Left forelimb (tissue), 1 donor: Measurements from ENCODE around the gene DACH1.
"Not testable (repeated sequence)": the region's sequence is repeated elsewhere in the genome, so short reads cannot be mapped to it uniquely, and the experiment has no call there.

Source experiments
- DNase-seq: peaks from one replicate; pipeline ENCODE4 v3.0.0-alpha.2; 2018; ENCODE audit warnings: low spot score

Gene DACH1

DNA sequence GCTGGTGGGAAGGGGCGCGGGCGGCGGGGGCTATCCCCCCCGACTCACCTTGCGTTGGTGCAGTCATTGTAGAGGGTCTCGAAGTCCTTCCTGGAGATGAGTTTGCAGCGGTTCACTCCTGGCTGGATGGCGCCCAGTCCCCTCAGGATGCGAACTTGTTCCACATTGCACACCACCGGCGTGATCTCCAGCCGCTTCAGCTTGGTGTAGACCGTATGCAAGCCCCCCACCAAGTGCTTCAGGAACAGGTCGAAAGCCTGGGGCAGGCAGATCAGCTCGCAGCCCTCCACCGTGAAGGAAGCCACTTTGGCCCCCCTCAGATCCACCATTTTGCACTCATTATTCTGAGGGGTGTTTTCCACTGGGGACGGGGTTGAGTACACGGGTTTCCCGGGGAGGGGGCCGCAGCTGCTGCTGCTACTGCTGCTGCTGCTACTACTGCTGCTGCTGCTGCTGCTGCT lies 1.1 kb downstream of the DACH1 start:
- DNase-seq, result peak; percentile 68

DNA sequence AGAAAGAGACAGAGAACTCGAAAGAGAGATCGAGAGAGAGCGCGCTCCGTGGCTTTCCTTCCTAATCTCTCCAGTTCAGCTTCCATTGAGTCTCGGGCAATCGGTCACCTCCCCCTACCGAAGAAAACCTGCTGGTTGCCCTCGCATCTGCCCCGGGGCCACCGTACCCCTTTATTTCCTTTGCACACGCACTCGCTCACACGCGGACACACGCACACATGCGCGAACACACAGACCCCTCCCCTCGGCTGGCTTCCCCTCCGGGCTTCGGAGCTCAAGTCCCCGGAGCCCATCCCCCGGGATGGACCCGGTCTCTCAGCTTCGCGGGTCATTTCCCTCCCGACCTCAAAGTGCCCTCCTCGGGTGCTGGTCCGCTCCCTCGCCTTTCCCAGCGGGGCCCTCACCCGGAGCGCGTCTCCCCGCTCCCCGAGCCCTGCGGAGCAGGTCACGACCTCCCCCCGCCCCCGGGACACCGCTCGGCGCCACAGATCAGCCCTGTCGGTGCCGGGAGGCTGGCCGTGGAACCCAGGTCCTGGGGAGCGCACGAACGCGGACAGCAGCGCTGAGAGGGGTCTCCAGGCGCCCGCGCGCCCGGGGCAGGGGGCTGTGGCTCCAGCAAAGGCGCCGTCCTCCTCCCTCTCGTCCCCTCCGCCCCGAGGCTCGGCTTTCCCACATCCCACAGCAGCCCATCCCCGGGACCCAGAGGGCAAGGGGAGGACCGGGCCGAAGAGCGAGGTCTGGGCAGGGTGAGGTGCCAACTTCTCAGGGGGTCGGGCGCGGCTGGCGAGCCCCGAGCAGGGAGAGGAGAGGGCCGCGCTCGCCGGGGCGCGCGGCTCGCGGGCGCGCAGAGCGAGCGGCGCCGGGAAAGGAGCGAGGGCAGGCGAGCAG lies 1.8 kb downstream of the DACH1 start:
- DNase-seq, result peak; percentile 67

GRCh38 chr13:71864094-71864985 lies 2.7 kb downstream of the DACH1 start:
- DNase-seq, result peak; percentile 66

- no peak for DNase-seq
Observed at GRCh38 chr13:71863254-71863865, 3.6 kb downstream of the DACH1 start.

- DNase-seq, result no peak
Observed at GRCh38 chr13:71862459-71862943, 4.5 kb downstream of the DACH1 start.

DNA sequence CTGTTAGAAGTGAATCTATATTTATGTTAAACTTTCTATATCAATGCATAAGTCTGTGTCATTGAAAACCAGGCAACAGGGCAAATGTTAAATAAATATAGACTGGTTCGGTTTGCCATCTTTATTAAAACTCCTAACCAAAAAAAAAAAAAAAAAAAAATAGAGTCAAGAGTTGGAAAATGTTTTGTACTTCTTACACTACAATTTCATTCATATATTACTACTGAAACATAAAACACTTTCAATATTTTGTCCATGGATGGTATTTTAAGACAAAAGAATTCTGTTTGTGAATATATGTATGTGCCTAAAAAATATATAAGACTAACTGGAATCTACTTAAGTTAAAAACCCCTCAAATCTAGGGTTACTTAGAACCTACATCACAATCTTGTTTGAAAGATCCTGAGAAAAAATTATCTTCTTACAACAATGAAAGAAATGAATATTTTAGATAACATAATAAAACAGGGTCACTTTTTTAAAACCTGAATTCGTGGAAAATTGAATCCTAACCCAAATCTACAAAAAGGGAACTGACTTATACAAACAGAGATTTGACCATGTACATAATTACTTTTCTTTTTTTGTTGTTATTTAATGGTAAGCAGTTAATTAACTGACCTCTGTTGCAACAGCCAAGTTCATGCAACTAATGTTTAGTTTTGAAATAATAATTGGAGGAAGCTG lies 5.1 kb downstream of the DACH1 start:
- no peak for DNase-seq

DNA sequence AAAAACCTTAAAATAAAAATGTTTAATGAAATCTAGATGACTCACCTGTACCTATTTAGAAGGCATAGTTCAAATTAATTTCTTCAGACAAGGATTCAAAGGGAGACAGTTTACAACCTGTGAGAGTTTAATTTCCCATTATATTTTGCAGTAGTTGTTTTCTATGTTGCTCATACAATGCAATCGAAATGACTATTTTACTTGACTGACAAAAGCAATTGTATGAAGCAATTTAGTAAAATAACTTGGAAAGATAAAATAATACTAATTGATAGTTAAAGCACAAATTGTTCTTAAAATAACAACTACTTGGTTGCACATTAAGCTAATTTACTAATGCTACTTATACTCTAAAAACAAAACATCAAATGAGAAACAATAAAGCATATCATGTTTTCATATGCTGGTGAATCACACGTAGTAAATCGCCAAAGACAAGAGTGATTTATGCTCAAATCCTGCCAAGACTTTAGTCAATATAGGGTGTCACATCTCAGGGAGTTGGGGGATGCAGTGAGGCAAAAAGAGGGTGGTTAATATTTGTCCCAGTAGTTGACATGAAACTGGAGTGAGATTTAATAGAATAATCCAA lies 6.4 kb downstream of the DACH1 start:
- DNase-seq, result no peak

DNA sequence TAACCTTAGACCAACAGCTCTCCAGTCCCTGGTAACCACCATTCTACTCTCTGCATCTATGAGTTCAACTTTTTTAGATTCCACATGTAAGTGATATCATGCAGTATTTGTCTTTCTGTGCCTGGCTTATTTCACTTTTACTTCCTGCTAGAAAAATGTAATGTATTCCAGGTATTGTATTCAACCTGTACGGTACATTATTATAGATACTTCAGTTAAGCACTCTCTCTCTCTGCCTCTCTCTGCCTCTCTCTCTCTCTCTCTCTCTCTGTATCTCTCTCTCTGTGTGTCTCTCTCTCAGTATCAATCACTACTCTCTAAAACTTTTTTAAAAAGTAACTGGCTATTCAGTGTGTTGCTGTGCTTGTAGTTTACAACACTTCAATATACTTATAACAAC lies 8.4 kb downstream of the DACH1 start:
- DNase-seq, result no peak

GRCh38 chr13:71856548-71857043 lies 10.4 kb downstream of the DACH1 start:
- DNase-seq, result no peak

GRCh38 chr13:71854401-71854800 lies 12.6 kb downstream of the DACH1 start:
- no peak for DNase-seq

- DNase-seq, result no peak
Observed at GRCh38 chr13:71853725-71854124, 13.3 kb downstream of the DACH1 start.

- DNase-seq, result no peak
Observed at GRCh38 chr13:71852736-71853135, 14.3 kb downstream of the DACH1 start.

GRCh38 chr13:71851498-71852409 lies 15.2 kb downstream of the DACH1 start:
- DNase-seq, result no peak

- no peak for DNase-seq
Observed at GRCh38 chr13:71842003-71842402, 25.0 kb downstream of the DACH1 start.

GRCh38 chr13:71838842-71839241 lies 28.2 kb downstream of the DACH1 start:
- DNase-seq, result no peak

DNA sequence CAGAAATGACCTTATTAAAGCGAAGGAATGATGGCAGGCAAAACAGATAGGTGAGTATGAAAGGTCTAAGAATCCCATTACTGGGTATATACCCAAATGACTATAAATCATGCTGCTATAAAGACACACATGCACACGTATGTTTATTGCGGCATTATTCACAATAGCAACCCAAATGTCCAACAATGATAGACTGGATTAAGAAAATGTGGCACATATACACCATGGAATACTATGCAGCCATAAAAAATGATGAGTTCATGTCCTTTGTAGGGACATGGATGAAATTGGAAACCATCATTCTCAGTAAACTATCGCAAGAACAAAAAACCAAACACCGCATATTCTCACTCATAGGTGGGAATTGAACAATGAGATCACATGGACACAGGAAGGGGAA lies 29.4 kb downstream of the DACH1 start:
- not testable (repeated sequence) for DNase-seq

GRCh38 chr13:71831716-71832115 lies 35.3 kb downstream of the DACH1 start:
- DNase-seq, result no peak

- DNase-seq, result no peak
Observed at GRCh38 chr13:71830736-71831135, 36.3 kb downstream of the DACH1 start.

GRCh38 chr13:71830323-71830722 lies 36.7 kb downstream of the DACH1 start:
- DNase-seq, result no peak

- no peak for DNase-seq
Observed at GRCh38 chr13:71829547-71829946, 37.5 kb downstream of the DACH1 start.
